Body of pancreas (tissue), 4 donors: ENCODE data around the gene KCND1.

ENCODE experiments used
- CTCF ChIP-seq, 7 experiments: fragments of 450-650 bp in 4 of 7; fragments of 200-600 bp in 3 of 7; sonication (generic) in 3 of 7; IDR thresholded peaks; one replicate each; pipeline ENCODE4 v1.5.1; 2016 to 2019; ENCODE audit warnings: antibody characterized with exemption in 7 of 7
- POLR2A ChIP-seq, 3 donors: fragments of 450-650 bp; IDR thresholded peaks; one replicate each; pipeline ENCODE4 v1.6.1; 2016; ENCODE audit warnings: antibody characterized with exemption in 3 of 3, mild to moderate bottlenecking in 2 of 3

- TF ChIP-seq CTCF (IDR thresholded peaks at IDR 0.05) (no peak), POLR2A (IDR thresholded peaks at IDR 0.05) (no peak)
Observed at GRCh38 chrX:48927123-48927522, 44.5 kb downstream of the KCND1 start.
